ENCODE measurements around the gene CPLX3. TPM values are rescaled to one million over a fixed set of nuclear protein-coding genes. Genes with fewer than 3 reads are reported as not detected.

Gene CPLX3
- total RNA-seq, 4 donors from 2014 or later, result not detected

DNA sequence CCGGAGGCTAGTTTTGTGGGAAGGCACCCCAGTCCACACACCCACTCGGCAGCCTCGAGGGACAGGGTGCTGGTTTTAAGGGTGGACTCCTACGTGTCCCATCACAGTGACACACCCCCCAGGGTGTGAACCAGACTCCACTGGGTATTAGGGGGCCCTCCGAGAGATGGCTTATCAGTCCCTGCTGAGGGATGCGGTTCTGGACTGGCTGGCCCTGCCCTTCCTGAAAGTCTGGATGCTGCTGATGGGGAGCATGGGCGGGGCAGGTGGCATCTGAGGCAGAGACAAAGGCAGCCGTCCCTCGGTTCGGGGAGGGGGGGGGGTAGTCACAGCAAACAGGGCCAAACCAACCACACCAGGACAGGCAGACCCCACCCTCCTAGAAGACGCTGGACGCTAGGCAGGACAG is 17.5 kb downstream of the CPLX3 start:
- Histone ChIP-seq H3K27ac (peak overlapping the region in 3 of 4 donors; percentile 83 to 94 (median 92)), H3K36me3 (peaks cover 0 to 66% (median 12%) of the 10 kb centered on the region in 3 donors), H3K9me3 (no peaks in the 10 kb centered on the region), H3K4me1 (peaks cover 0 to 36% (median 11%) of the 10 kb centered on the region in 4 donors), H3K27me3 (no peaks in the 10 kb centered on the region), H3K4me3 (peak overlapping the region in 1 of 4 donors; percentile 94)
- TF ChIP-seq EP300 (IDR thresholded peaks at IDR 0.05) (no peak), POLR2A (IDR thresholded peaks at IDR 0.05) (no peak)
- TF ChIP-seq, protein P1, sequence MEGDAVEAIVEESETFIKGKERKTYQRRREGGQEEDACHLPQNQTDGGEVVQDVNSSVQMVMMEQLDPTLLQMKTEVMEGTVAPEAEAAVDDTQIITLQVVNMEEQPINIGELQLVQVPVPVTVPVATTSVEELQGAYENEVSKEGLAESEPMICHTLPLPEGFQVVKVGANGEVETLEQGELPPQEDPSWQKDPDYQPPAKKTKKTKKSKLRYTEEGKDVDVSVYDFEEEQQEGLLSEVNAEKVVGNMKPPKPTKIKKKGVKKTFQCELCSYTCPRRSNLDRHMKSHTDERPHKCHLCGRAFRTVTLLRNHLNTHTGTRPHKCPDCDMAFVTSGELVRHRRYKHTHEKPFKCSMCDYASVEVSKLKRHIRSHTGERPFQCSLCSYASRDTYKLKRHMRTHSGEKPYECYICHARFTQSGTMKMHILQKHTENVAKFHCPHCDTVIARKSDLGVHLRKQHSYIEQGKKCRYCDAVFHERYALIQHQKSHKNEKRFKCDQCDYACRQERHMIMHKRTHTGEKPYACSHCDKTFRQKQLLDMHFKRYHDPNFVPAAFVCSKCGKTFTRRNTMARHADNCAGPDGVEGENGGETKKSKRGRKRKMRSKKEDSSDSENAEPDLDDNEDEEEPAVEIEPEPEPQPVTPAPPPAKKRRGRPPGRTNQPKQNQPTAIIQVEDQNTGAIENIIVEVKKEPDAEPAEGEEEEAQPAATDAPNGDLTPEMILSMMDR (IDR thresholded peaks at IDR 0.05), result no peak
- no peak for DNase-seq (ENCODE audit: low spot score in 2 of 2)
- 50 to 65% methylated on average over 7 to 12 of the region's 12 CpGs for WGBS, 2 donors

DNA sequence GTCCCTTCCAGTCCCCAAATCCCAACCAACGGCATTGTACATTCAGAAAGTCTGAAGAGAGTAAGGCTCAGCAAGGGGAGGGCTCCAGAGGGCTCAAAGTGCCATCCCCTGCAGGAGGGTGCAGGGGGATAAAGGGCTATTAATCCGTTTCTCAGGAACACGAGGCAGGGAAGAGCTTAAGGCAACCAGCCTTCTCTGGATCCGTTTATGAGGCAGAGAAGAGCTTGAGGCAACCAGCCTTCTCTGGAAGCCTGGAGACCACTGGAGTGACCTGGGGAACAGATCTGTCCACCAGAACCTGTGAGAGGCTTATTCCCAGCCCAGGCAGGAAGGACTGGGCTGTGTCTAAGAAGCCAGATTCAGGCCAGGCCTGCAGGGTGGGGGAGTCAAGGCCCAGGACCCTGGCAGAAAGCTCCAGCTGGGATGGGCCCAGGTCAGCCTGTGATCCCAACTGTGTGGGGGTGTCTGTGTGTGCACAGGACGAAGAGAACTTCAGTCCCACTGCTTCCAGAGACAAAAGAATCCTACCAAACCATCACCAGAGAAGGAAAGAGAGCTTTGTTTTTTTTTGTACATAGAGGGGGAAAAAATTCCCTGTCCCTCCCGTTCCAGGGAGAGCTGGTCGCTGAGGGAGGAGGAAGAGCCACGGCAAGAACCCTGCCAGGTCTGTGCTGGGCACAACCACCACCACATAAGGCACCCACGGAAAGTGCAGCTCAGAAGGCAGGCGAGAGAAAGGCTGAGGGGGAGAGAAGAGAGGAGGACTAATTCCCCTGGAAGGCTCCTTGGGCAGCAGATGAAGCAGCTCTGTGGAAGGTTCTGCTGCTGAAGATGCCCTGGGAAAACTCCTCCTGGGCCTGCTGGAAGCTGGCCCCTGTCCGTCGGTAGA is 18.1 kb downstream of the CPLX3 start:
- TF ChIP-seq, protein P1 (IDR thresholded peaks at IDR 0.05), result no peak
- no peak for TF ChIP-seq POLR2A (IDR thresholded peaks at IDR 0.05)
- no peak for TF ChIP-seq EP300 (IDR thresholded peaks at IDR 0.05)
- Histone ChIP-seq H3K36me3 (peaks cover 0 to 66% (median 14%) of the 10 kb centered on the region in 3 donors), H3K27ac (peak overlapping the region in 3 of 4 donors; percentile 52 to 94 (median 92)), H3K4me1 (peaks cover 0 to 36% (median 11%) of the 10 kb centered on the region in 4 donors), H3K4me3 (no peak overlapping the region), H3K9me3 (no peaks in the 10 kb centered on the region), H3K27me3 (no peaks in the 10 kb centered on the region)
- WGBS, 2 donors, result 72 to 77% methylated on average over 12 of the region's 12 CpGs
- DNase-seq (ENCODE audit: low spot score in 2 of 2), result no peak

DNA sequence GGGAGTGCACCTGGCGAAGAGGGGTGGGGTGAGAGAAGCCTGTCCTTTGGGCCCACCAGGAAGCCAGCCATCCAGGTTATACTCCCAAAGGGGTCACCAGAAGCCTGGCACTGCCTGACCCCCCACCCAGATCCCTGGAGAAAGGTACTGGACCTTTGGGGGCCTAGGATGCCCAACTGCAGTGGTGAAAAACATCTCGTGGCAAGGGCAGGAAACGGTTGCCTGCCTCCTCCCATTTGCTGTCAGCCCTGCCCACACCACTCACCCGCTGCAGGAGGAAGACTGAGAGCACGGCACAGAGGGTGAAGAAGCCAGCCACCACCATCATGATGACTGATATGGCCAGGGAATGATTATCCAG is 18.8 kb downstream of the CPLX3 start:
- peaks cover 0 to 36% (median 11%) of the 10 kb centered on the region in 4 donors for H3K4me1 ChIP-seq
- H3K27me3 ChIP-seq, result no peaks in the 10 kb centered on the region
- H3K27ac ChIP-seq, result peak overlapping the region in 1 of 4 donors; percentile 52
- no peaks in the 10 kb centered on the region for H3K9me3 ChIP-seq
- peaks cover 0 to 66% (median 20%) of the 10 kb centered on the region in 3 donors for H3K36me3 ChIP-seq
- TF ChIP-seq, protein P1 (IDR thresholded peaks at IDR 0.05), result no peak
- TF ChIP-seq EP300 (IDR thresholded peaks at IDR 0.05) (no peak), POLR2A (IDR thresholded peaks at IDR 0.05) (no peak)
- no peak for DNase-seq (ENCODE audit: low spot score in 2 of 2)
- WGBS, 2 donors, result 76 to 82% methylated on average over 5 of the region's 5 CpGs
- H3K4me3 ChIP-seq, result no peak overlapping the region

DNA sequence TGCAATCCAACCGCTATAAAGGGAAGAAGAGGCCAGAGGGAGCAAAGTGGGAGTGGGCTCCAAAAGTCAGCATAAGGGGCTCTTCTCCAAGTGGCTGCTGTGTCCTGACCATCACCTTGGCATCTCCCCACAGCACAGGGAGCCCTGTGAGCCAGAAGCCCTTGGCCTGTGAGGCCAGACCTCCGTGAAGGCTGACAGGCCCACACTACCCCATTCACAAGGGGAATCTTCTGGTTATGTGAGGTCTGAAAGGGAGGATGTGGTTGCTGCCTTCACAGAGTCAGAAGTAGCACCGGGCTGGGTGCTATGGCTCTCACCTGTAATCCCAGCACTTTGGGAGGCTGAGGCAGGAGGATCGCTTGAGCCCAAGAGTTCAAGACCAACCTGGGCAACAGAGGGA is 19.2 kb downstream of the CPLX3 start:
- H3K36me3 ChIP-seq, result peaks cover 0 to 66% (median 22%) of the 10 kb centered on the region in 3 donors
- TF ChIP-seq, protein P1 (IDR thresholded peaks at IDR 0.05), result no peak
- TF ChIP-seq POLR2A (IDR thresholded peaks at IDR 0.05), result no peak
- no peak for TF ChIP-seq EP300 (IDR thresholded peaks at IDR 0.05)
- peak overlapping the region in 1 of 4 donors; percentile 52 for H3K27ac ChIP-seq
- no peak overlapping the region for H3K4me3 ChIP-seq
- H3K9me3 ChIP-seq, result no peaks in the 10 kb centered on the region
- no peak for DNase-seq (ENCODE audit: low spot score in 2 of 2)
- H3K27me3 ChIP-seq, result no peaks in the 10 kb centered on the region
- 90 to 91% methylated on average over 4 of the region's 4 CpGs for WGBS, 2 donors
- peaks cover 0 to 36% (median 11%) of the 10 kb centered on the region in 4 donors for H3K4me1 ChIP-seq

DNA sequence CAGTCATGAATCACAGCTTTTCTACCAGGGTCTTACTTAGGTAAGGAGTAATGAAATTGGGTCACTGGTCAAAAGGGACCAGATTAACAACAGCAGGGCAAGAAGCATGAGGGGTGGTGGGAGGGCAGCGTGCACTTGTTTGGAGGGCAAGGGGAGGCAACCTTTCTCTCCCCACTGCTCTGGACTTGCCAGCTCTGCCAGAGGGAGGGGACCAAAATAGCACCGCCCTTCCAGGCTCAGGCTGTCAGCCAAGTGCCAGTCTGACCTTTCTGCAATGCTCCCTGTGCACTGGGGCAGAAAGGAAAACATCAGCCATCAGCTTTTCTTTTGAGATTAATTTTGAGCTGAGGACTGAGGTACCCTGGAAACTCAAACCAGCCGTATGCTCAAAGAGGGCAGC is 21.0 kb downstream of the CPLX3 start:
- Histone ChIP-seq H3K4me1 (peaks cover 0 to 23% (median 4%) of the 10 kb centered on the region in 4 donors), H3K4me3 (no peak overlapping the region), H3K9me3 (no peaks in the 10 kb centered on the region), H3K27me3 (no peaks in the 10 kb centered on the region), H3K36me3 (peaks cover 0 to 84% (median 32%) of the 10 kb centered on the region in 3 donors), H3K27ac (peak overlapping the region in 1 of 4 donors; percentile 8)
- WGBS, 2 donors, result 50 to 55% methylated on average over 3 of the region's 3 CpGs
- no peak for DNase-seq (ENCODE audit: low spot score in 2 of 2)
- TF ChIP-seq, protein P1 (IDR thresholded peaks at IDR 0.05), result no peak
- TF ChIP-seq EP300 (IDR thresholded peaks at IDR 0.05) (no peak), POLR2A (IDR thresholded peaks at IDR 0.05) (no peak)
